Adrenal gland (tissue), 12 donors: ENCODE results near the gene NREP. TPM values are rescaled to one million over a fixed set of nuclear protein-coding genes. Genes with fewer than 3 reads are reported as not detected.

ENCODE experiments used
- DNase-seq, 7 donors: peaks; one replicate each; pipeline ENCODE4 v3.0.0-alpha.2; 2019 to 2020
- H3K27ac ChIP-seq, 5 donors: fragments of 200-600 bp; sonication (generic) in 4 of 5; 1 replicate in 3 of 5; 2 replicates in 2 of 5; pipeline versions ENCODE4 v1.5.1 to v1.8.0; 2016 to 2020; ENCODE audit warnings: mild to moderate bottlenecking in 1 of 5
- H3K27me3 ChIP-seq: fragments of 200-600 bp; 2 replicates; pipeline ENCODE4 v1.8.0; 2021
- H3K36me3 ChIP-seq, 2 donors: fragments of 200-600 bp; replicated peaks in 1 of 2; 1 replicate in 1 of 2; 2 replicates in 1 of 2; pipeline versions ENCODE4 v1.5.1 to v1.8.0; 2018 to 2022
- H3K4me1 ChIP-seq, 2 donors: fragments of 200-600 bp; replicated peaks in 1 of 2; 1 replicate in 1 of 2; 2 replicates in 1 of 2; pipeline versions ENCODE4 v1.5.1 to v1.8.0; 2018 to 2021
- H3K4me3 ChIP-seq, 4 donors: fragments of 200-600 bp; sonication (generic) in 3 of 4; one replicate each; pipeline ENCODE4 v1.5.1; 2016 to 2018
- H3K9me3 ChIP-seq, 3 donors: fragments of 200-600 bp; sonication (generic) in 1 of 3; replicated peaks in 1 of 3; 1 replicate in 2 of 3; 2 replicates in 1 of 3; pipeline versions ENCODE4 v1.5.1 to v1.8.0; 2016 to 2021
- CTCF ChIP-seq, 6 experiments: fragments of 450-650 bp in 4 of 6; fragments of 200-600 bp in 2 of 6; sonication (generic) in 1 of 6; IDR thresholded peaks; 1 replicate in 5 of 6; 2 replicates in 1 of 6; pipeline versions ENCODE4 v1.5.1 to v1.8.0; 2016 to 2021; ENCODE audit warnings: antibody characterized with exemption in 6 of 6, mild to moderate bottlenecking in 2 of 6, moderate library complexity in 1 of 6
- POLR2A ChIP-seq, 2 donors: fragments of 450-650 bp; IDR thresholded peaks; one replicate each; pipeline ENCODE4 v1.6.1; 2017; ENCODE audit warnings: antibody characterized with exemption in 2 of 2, mild to moderate bottlenecking in 2 of 2, moderate library complexity in 1 of 2
- WGBS, 4 donors: extraction: QIAGEN DNeasy Blood & Tissue Kit in 2 of 4; methylation state at CpG; one replicate each; pipeline versions ENCODE4 v1.1.5 to v1.1.7; 2013 to 2017; 5-methylcytosine and 5-hydroxymethylcytosine counted together
- intact Hi-C, 2 donors: fragments of 100-400 bp; cut with DNase I; formaldehyde crosslinking; loops; one replicate each; pipeline versions ENCODE4 v1.14.1 to v1.15.0; 2022 to 2023
- polyA plus RNA-seq, 3 donors: library from polyadenylated mRNA; stranded (reverse); fragments of 200-250 nt in 2 of 3; fragments of 350-450 nt in 1 of 3; fragmentation: Illumina TruSeq in 1 of 3; extraction: RNeasy Lipid Tissue Mini Kit (QIAGEN cat#74804) in 1 of 3; gene quantifications; one replicate each; pipeline ENCODE4 v1.2.3, GENCODE V29; 2013 to 2014
- total RNA-seq, 9 donors: library from RNA; depleted of rRNA in 4 of 9; stranded (reverse); fragments of >200 nt in 4 of 9; fragments of 120-200 nt in 1 of 9; fragmentation: NEBNext Ultra II Directional in 1 of 9; extraction: Animal tissue kit (Norgen Biotek cat#: 25700) in 1 of 9; gene quantifications; one replicate each; pipeline versions ENCODE4 v1.1.0 to v1.2.4, GENCODE V29; 2013 to 2023
- donor health status: healthy with polysubstance abuse.
- donor health status: Bipolar disorder and iron deficiency.
- donor health status: DM: yes; HTN: yes; CAD: no.
- donor health status: DM: no; HTN: no; CAD: no.
- donor health status: DM: no; HTN: no; CAD: no.
- donor health status: DM: yes; HTN: yes; CAD: no.

Gene NREP
- total and polyA plus RNA-seq, 12 donors = 11.4 to 247 (median 52.8) TPM

- intact Hi-C loops = no loop called here
- Histone ChIP-seq H3K9me3 (no peaks in the 10 kb centered on the region), H3K4me3 (no peak overlapping the region), H3K27ac (no peak overlapping the region), H3K27me3 (no peaks in the 10 kb centered on the region), H3K4me1 (peaks cover 26 to 56% of the 10 kb centered on the region in 2 donors), H3K36me3 (no peaks in the 10 kb centered on the region)
- DNase-seq = no peak
- no peak for TF ChIP-seq CTCF (IDR thresholded peaks at IDR 0.05)
- no peak for TF ChIP-seq POLR2A (IDR thresholded peaks at IDR 0.05)
- WGBS, 4 donors = 53 to 66% (median 58%) methylated on average over 2 of the region's 2 CpGs
Measured at GRCh38 chr5:111743988-111744387, 13.0 kb downstream of the NREP start.

GRCh38 chr5:111743512-111743911, 13.5 kb downstream of the NREP start:
- no peak overlapping the region for H3K4me3 ChIP-seq
- H3K27ac ChIP-seq = peak overlapping the region in 1 of 5 donors; percentile 72
- peaks cover 31 to 52% of the 10 kb centered on the region in 2 donors for H3K4me1 ChIP-seq
- intact Hi-C loops = no loop called here
- 42 to 61% (median 46%) methylated on average over 2 of the region's 2 CpGs for whole genome bisulfite sequencing, 4 donors
- H3K9me3 ChIP-seq = no peaks in the 10 kb centered on the region
- H3K27me3 ChIP-seq = no peaks in the 10 kb centered on the region
- no peak for TF ChIP-seq POLR2A (IDR thresholded peaks at IDR 0.05)
- TF ChIP-seq CTCF (IDR thresholded peaks at IDR 0.05) = no peak
- no peak for DNase-seq
- H3K36me3 ChIP-seq = no peaks in the 10 kb centered on the region

GRCh38 chr5:111742177-111742994, 14.6 kb downstream of the NREP start:
- 18 to 26% (median 20%) methylated on average over 10 of the region's 10 CpGs for WGBS, 4 donors
- Histone ChIP-seq H3K9me3 (no peaks in the 10 kb centered on the region), H3K4me1 (peaks cover 33 to 52% of the 10 kb centered on the region in 2 donors), H3K4me3 (peak overlapping the region in 2 of 4 donors; percentile 0 to 38), H3K36me3 (no peaks in the 10 kb centered on the region), H3K27ac (peak overlapping the region; percentile 16 to 73 (median 70)), H3K27me3 (no peaks in the 10 kb centered on the region)
- intact Hi-C loops = no loop called here
- TF ChIP-seq POLR2A (IDR thresholded peaks at IDR 0.05) (no peak), CTCF (IDR thresholded peaks at IDR 0.05) (no peak)
- peak; percentile 33 to 79 (median 60) for DNase-seq

- intact Hi-C loops = no loop called here
- Histone ChIP-seq H3K4me3 (no peak overlapping the region), H3K36me3 (no peaks in the 10 kb centered on the region), H3K27me3 (no peaks in the 10 kb centered on the region), H3K27ac (peak overlapping the region in 3 of 5 donors; percentile 7 to 73 (median 18)), H3K4me1 (peaks cover 37 to 56% of the 10 kb centered on the region in 2 donors), H3K9me3 (no peaks in the 10 kb centered on the region)
- TF ChIP-seq CTCF (IDR thresholded peaks at IDR 0.05) = no peak
- peak in 1 of 2 donors; percentile 32 for TF ChIP-seq POLR2A (IDR thresholded peaks at IDR 0.05)
- DNase-seq = no peak
- WGBS, 4 donors = 58 to 66% (median 63%) methylated on average over 3 of the region's 3 CpGs
Measured at GRCh38 chr5:111741278-111741677, 15.7 kb downstream of the NREP start.
